ENCODE data around the gene RCAN3. TPM values are rescaled to one million over a fixed set of nuclear protein-coding genes. Genes with fewer than 3 reads are reported as not detected.

Gene RCAN3
- total and polyA plus RNA-seq, 2 of the 4 experiments (the other 2 are of a cell fraction) = 4.0 to 5.9 TPM

DNA sequence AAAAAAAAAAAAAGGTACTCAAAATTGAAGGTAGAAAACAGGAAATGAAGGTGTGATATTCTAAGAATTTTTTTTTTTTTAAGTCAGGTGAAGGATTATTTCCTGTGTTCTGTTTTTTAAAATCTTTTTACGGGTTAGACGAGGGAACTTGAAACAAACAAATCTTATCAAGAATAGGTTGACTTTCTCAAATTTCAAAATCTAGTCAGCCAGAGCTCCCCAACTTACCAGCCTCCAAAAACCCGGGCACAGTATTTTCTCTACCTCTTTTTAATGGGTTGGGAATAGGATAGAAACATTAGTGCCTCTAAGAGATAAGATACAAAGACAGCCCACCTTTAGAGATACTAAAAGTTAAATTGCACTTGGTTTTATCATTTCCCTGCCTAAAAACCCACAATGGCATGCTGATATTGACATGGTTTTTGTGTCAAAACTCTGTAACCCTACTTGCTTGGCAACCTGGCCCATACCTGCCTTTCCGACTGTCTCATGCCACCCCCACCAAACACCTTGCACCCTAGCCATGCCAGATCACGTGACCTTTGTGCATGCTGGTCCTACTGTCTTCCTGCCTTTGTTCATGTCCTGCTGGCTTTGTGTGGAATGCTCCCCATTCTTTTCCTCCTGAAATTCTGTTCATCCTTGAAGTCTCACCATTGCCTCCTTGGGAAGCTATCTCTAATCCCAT lies 4.2 kb downstream of the RCAN3 start:
- dilution Hi-C loops (cut with HindIII; ENCODE audit: low sequenced_read_pairs, unreplicated experiment) = no loop called here
- no peaks in the 10 kb centered on the region; the same call in 1 of the 2 replicates for H3K36me3 ChIP-seq (ENCODE audit: control insufficient read depth, insufficient read depth, low read length)

More for the DNA sequence above, 4.2 kb downstream of the RCAN3 start:
- 88% methylated on average over 1 of the region's 5 CpGs; no CpG with 5 or more reads in 1 of the 2 experiments for WGBS, 2 experiments (ENCODE audit: extremely low coverage in 2 of 2, insufficient read length in 1 of 2)
- Histone ChIP-seq H2BK15ac (ENCODE audit: low read depth, low read length) (no peak overlapping the region), H3K4me1 (ENCODE audit: control insufficient read depth, insufficient read depth, low read length) (no peaks in the 10 kb centered on the region), H2BK120ac (ENCODE audit: low read depth, low read length) (no peak overlapping the region), H4K5ac (ENCODE audit: low read depth, low read length) (no peak overlapping the region), H4K20me1 (ENCODE audit: insufficient read depth, low read length) (no peaks in the 10 kb centered on the region; the same call in 1 of the 2 replicates), H2BK20ac (ENCODE audit: low read depth, low read length) (no peak overlapping the region), H2AK9ac (replicated peaks; ENCODE audit: low read depth, low read length, poor library complexity) (no peak overlapping the region), H3K4me2 (ENCODE audit: low read depth, low read length) (no peak overlapping the region), H3K23ac (ENCODE audit: low read depth, low read length) (no peak overlapping the region), H3K9me1 (ENCODE audit: insufficient read depth, low read length) (peaks cover 12% of the 10 kb centered on the region; the same call in 1 of the 2 replicates), H3K56ac (ENCODE audit: extremely low read depth, insufficient read depth, low read length) (no peak overlapping the region), H3K14ac (replicated peaks; ENCODE audit: low read depth, low read length) (no peak overlapping the region), H3K9me3 (ENCODE audit: control insufficient read depth, insufficient read depth, low read length) (no peaks in the 10 kb centered on the region), H3K4ac (ENCODE audit: low read depth, low read length) (no peak overlapping the region), H3K79me1 (ENCODE audit: low read depth in 1 of 2, low read length in 2 of 2) (peaks cover 12 to 25% of the 10 kb centered on the region in 2 experiments), H3K9ac (ENCODE audit: low read depth, low read length) (no peak overlapping the region), H3K27ac (ENCODE audit: insufficient read depth, low read length) (no peak overlapping the region), H2AK5ac (ENCODE audit: low read depth, low read length) (no peak overlapping the region), H3K18ac (ENCODE audit: low read depth, low read length) (no peak overlapping the region), H4K91ac (ENCODE audit: insufficient read depth, low read depth, low read length) (no peak overlapping the region), H2AFZ (replicated peaks; ENCODE audit: low read length, poor library complexity) (no peak overlapping the region), H3K27me3 (ENCODE audit: control insufficient read depth, insufficient read depth, low read length) (no peaks in the 10 kb centered on the region), H2BK5ac (ENCODE audit: low read depth, low read length, poor library complexity, severe bottlenecking) (no peak overlapping the region), H4K8ac (ENCODE audit: low read depth in 2 of 2, low read length in 2 of 2) (no peak overlapping the region), H3K4me3 (ENCODE audit: insufficient read depth, low read depth, low read length) (no peak overlapping the region)
- DNase-seq (no peak), ATAC-seq (ENCODE audit: low read depth) (no peak)
- ChIA-PET POLR2A (ENCODE audit: unreplicated experiment) (no interaction called here), CTCF (no interaction called here)
- in situ Hi-C loops (cut with MboI; ENCODE audit: low sequenced_read_pairs) = no loop called here
- no peak for TF ChIP-seq CHD1 (IDR thresholded peaks at IDR 0.05; ENCODE audit: low read depth, low read length)
- TF ChIP-seq FOS (IDR thresholded peaks at IDR 0.05; ENCODE audit: low read depth, low read length) = no peak
- TF ChIP-seq RAD21 (IDR thresholded peaks at IDR 0.05; ENCODE audit: low read length) = no peak
- TF ChIP-seq MAFK (IDR thresholded peaks at IDR 0.05; ENCODE audit: low read depth, low read length) = no peak
- no peak for TF ChIP-seq CEBPB (IDR thresholded peaks at IDR 0.05; ENCODE audit: low read depth, low read length)
- no peak for TF ChIP-seq CTCF (conservative IDR thresholded peaks at IDR 0.05; ENCODE audit: low read depth, low read length)
- TF ChIP-seq BHLHE40 (IDR thresholded peaks at IDR 0.05; ENCODE audit: low read depth, low read length) = no peak
- TF ChIP-seq RCOR1 (IDR thresholded peaks at IDR 0.05; ENCODE audit: insufficient replicate concordance, low read length) = no peak
- TF ChIP-seq POLR2A (IDR thresholded peaks at IDR 0.05; ENCODE audit: low read depth, low read length) = no peak
- no peak for TF ChIP-seq RFX5 (IDR thresholded peaks at IDR 0.05; ENCODE audit: low read depth, low read length)
- TF ChIP-seq SMC3 (IDR thresholded peaks at IDR 0.05; ENCODE audit: low read depth, low read length) = no peak
- TF ChIP-seq MAZ (IDR thresholded peaks at IDR 0.05; ENCODE audit: borderline replicate concordance, low read depth, low read length) = no peak
- TF ChIP-seq, protein P1, sequence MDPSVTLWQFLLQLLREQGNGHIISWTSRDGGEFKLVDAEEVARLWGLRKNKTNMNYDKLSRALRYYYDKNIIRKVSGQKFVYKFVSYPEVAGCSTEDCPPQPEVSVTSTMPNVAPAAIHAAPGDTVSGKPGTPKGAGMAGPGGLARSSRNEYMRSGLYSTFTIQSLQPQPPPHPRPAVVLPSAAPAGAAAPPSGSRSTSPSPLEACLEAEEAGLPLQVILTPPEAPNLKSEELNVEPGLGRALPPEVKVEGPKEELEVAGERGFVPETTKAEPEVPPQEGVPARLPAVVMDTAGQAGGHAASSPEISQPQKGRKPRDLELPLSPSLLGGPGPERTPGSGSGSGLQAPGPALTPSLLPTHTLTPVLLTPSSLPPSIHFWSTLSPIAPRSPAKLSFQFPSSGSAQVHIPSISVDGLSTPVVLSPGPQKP (IDR thresholded peaks at IDR 0.05; ENCODE audit: borderline replicate concordance, low read depth, low read length) = no peak
- TF ChIP-seq MXI1 (IDR thresholded peaks at IDR 0.05; ENCODE audit: borderline replicate concordance, low read depth, low read length) = no peak
- TF ChIP-seq USF2 (IDR thresholded peaks at IDR 0.05; ENCODE audit: low read depth, low read length) = no peak
- TF ChIP-seq NFE2L2 (IDR thresholded peaks at IDR 0.05; ENCODE audit: low read depth, low read length) = no peak
- BruUV-seq (replicated peaks) = no TSS peak
- intact Hi-C loops (cut with micrococcal nuclease) = loop anchor here (10.0 kb wide), 1 partner anchor 108 kb away; no protein-coding TSS in a partner anchor

Data from IMR-90 (cell line).